PC-9 (cell line): ENCODE results near the gene RNF4. TPM values are rescaled to one million over a fixed set of nuclear protein-coding genes. Genes with fewer than 3 reads are reported as not detected.
"Not testable (repeated sequence)": the region's sequence is repeated elsewhere in the genome, so short reads cannot be mapped to it uniquely, and the experiment has no call there.

ENCODE experiments used
- BruUV-seq: library from RNA; stranded (reverse); fragments of 400-500 nt; replicated peaks from 2 replicates; lab custom pipeline; 2021; lab: Mats Ljungman, UMichigan
- CTCF ChIA-PET: fragments of 300-600 bp; sonication (Branson Sonifier 250); formaldehyde crosslinking; loops from one replicate; lab custom pipeline; 2022; ENCODE audit warnings: antibody characterized with exemption; lab: Charles Lee
- POLR2A ChIA-PET: fragments of 300-600 bp; sonication (Branson Sonifier 250); formaldehyde crosslinking; loops from one replicate; lab custom pipeline; 2022; ENCODE audit warnings: antibody characterized with exemption; ENCODE audit not compliant: unreplicated experiment; lab: Charles Lee
- DNase-seq, 2 experiments: peaks; one replicate each; pipeline versions ENCODE4 v3.0.0 to v3.0.0-alpha.2; 2015 to 2022; ENCODE audit warnings: mixed read lengths in 1 of 2
- H2AFZ ChIP-seq: fragments of 200-600 bp; sonication (generic); 2 replicates; pipeline ENCODE4 v1.8.1; 2017; ENCODE audit warnings: antibody characterized with exemption
- H3F3A ChIP-seq: fragments of 200-600 bp; sonication (generic); 2 replicates; pipeline ENCODE4 v1.8.1; 2017; ENCODE audit warnings: antibody characterized with exemption, mild to moderate bottlenecking, low read depth; ENCODE audit not compliant: insufficient read depth
- H3K27ac ChIP-seq: fragments of 200-600 bp; sonication (generic); 2 replicates; pipeline ENCODE4 v1.6.1; 2016; ENCODE audit warnings: mixed run types
- H3K27me3 ChIP-seq: fragments of 200-600 bp; sonication (generic); 2 replicates; pipeline ENCODE4 v1.6.1; 2016; ENCODE audit warnings: low read depth, mixed run types; ENCODE audit not compliant: insufficient read depth
- H3K36me3 ChIP-seq: fragments of 200-600 bp; sonication (generic); 2 replicates; pipeline ENCODE4 v1.6.1; 2016; ENCODE audit warnings: low read depth, mixed run types
- H3K4me1 ChIP-seq: fragments of 200-600 bp; sonication (generic); replicated peaks from 2 replicates; pipeline ENCODE4 v1.6.1; 2016; ENCODE audit warnings: mixed run types; ENCODE audit not compliant: insufficient read depth
- H3K4me2 ChIP-seq: fragments of 200-600 bp; sonication (generic); 2 replicates; pipeline ENCODE4 v1.6.1; 2017; ENCODE audit warnings: mixed run types
- H3K4me3 ChIP-seq: fragments of 200-600 bp; sonication (generic); 2 replicates; pipeline ENCODE4 v1.6.1; 2016; ENCODE audit warnings: mixed run types
- H3K79me2 ChIP-seq: fragments of 200-600 bp; sonication (generic); 2 replicates; pipeline ENCODE4 v1.6.1; 2017; ENCODE audit warnings: low read depth, mixed run types
- H3K9me2 ChIP-seq: fragments of 200-600 bp; sonication (generic); 2 replicates; pipeline ENCODE4 v1.8.1; 2017; ENCODE audit warnings: mild to moderate bottlenecking; ENCODE audit not compliant: insufficient read depth
- H3K9me3 ChIP-seq: fragments of 200-600 bp; sonication (generic); 2 replicates; pipeline ENCODE4 v1.8.1; 2016; ENCODE audit warnings: low read depth; ENCODE audit not compliant: insufficient read depth
- H4K20me1 ChIP-seq: fragments of 200-600 bp; sonication (generic); 2 replicates; pipeline ENCODE4 v1.8.1; 2017; ENCODE audit not compliant: insufficient read depth
- CTCF ChIP-seq: fragments of 200-600 bp; sonication (generic); conservative IDR thresholded peaks from 2 replicates; pipeline ENCODE4 v1.6.1; 2017; ENCODE audit warnings: mixed run types, antibody characterized with exemption, mild to moderate bottlenecking, moderate library complexity
- EZH2 ChIP-seq: fragments of 200-600 bp; sonication (generic); IDR thresholded peaks from 2 replicates; pipeline ENCODE4 v1.8.0; 2017; ENCODE audit warnings: antibody characterized with exemption, low read depth
- intact Hi-C: fragments of 100-400 bp; cut with micrococcal nuclease; formaldehyde crosslinking; loops from one replicate; pipeline ENCODE4 v1.10.0; 2022; ENCODE audit not compliant: unreplicated experiment
- total RNA-seq: library from RNA; stranded (reverse); gene quantifications from 2 replicates; pipeline ENCODE4 v1.2.3, GENCODE V29; 2021

Gene RNF4
- total RNA-seq, 1 experiment from 2014 or later, result 63.5 TPM

- Histone ChIP-seq H3K79me2 (peaks cover 72% of the 10 kb centered on the region), H4K20me1 (peaks cover 7% of the 10 kb centered on the region; the same call in 1 of the 2 replicates), H3K9me3 (no peaks in the 10 kb centered on the region), H3K9me2 (no peaks in the 10 kb centered on the region), H3K27me3 (no peaks in the 10 kb centered on the region), H3K4me1 (no peaks in the 10 kb centered on the region), H3F3A (no peaks in the 10 kb centered on the region), H2AFZ (no peak overlapping the region), H3K27ac (no peak overlapping the region), H3K4me2 (no peak overlapping the region), H3K36me3 (no peaks in the 10 kb centered on the region), H3K4me3 (no peak overlapping the region)
- intact Hi-C loops, result no loop called here
- CTCF ChIA-PET, result no interaction called here
- TF ChIP-seq EZH2, result no peak
- no peak for TF ChIP-seq CTCF
- DNase-seq, result no peak
- POLR2A ChIA-PET, result no interaction called here
- BruUV-seq, result no TSS peak
Measured at GRCh38 chr4:2546286-2546823, 77.4 kb downstream of the RNF4 start.

- H3K36me3 ChIP-seq, H3K27ac ChIP-seq, H3K4me1 ChIP-seq, POLR2A ChIA-PET, H3K4me3 ChIP-seq, H3K9me3 ChIP-seq, H4K20me1 ChIP-seq, CTCF ChIA-PET, H2AFZ ChIP-seq, H3K4me2 ChIP-seq, H3K27me3 ChIP-seq, intact Hi-C loops, BruUV-seq, H3F3A ChIP-seq, DNase-seq, H3K9me2 ChIP-seq: not testable (repeated sequence)
- H3K79me2 ChIP-seq, result peaks cover 67% of the 10 kb centered on the region
Measured at GRCh38 chr4:2546961-2547691, 78.2 kb downstream of the RNF4 start.

- CTCF ChIA-PET, result no interaction called here
- no TSS peak for BruUV-seq
- no peak overlapping the region for H2AFZ ChIP-seq
- no peak for DNase-seq
- H3K9me3 ChIP-seq, result no peaks in the 10 kb centered on the region
- no peaks in the 10 kb centered on the region for H3K9me2 ChIP-seq
- H3K4me3 ChIP-seq, result no peak overlapping the region
- no peak overlapping the region for H3K4me2 ChIP-seq
- H3K27me3 ChIP-seq, result no peaks in the 10 kb centered on the region
- H3K79me2 ChIP-seq, result peaks cover 65% of the 10 kb centered on the region
- TF ChIP-seq EZH2 (no peak), CTCF (no peak)
- H4K20me1 ChIP-seq, result peaks cover 2% of the 10 kb centered on the region; the same call in 1 of the 2 replicates
- intact Hi-C loops, result no loop called here
- no peaks in the 10 kb centered on the region for H3K4me1 ChIP-seq
- POLR2A ChIA-PET, result no interaction called here
- H3F3A ChIP-seq, result no peaks in the 10 kb centered on the region
- H3K27ac ChIP-seq, result no peak overlapping the region
- no peaks in the 10 kb centered on the region for H3K36me3 ChIP-seq
Measured at GRCh38 chr4:2551118-2551517, 82.2 kb downstream of the RNF4 start.
